ENCODE data around the gene TRPC4AP.

- TF ChIP-seq ZNF8 (CRISPR knock-in tag; IDR thresholded peaks at IDR 0.05) (no peak), ZFP3 (CRISPR knock-in tag; IDR thresholded peaks at IDR 0.05) (no peak), ARNTL (CRISPR knock-in tag; IDR thresholded peaks at IDR 0.05; ENCODE audit: borderline replicate concordance, low read depth) (no peak), PATZ1 (CRISPR knock-in tag; IDR thresholded peaks at IDR 0.05; ENCODE audit: borderline replicate concordance) (no peak), ZNF70 (CRISPR knock-in tag; IDR thresholded peaks at IDR 0.05) (no peak), TCF4 (CRISPR knock-in tag; IDR thresholded peaks at IDR 0.05; ENCODE audit: borderline replicate concordance) (no peak), POU6F1 (CRISPR knock-in tag; IDR thresholded peaks at IDR 0.05; ENCODE audit: borderline replicate concordance, low read depth) (no peak), RARB (CRISPR knock-in tag; IDR thresholded peaks at IDR 0.05) (no peak), CREB5 (CRISPR knock-in tag; IDR thresholded peaks at IDR 0.05; ENCODE audit: low read depth) (no peak), GLIS3 (CRISPR knock-in tag; IDR thresholded peaks at IDR 0.05) (no peak)
Observed at GRCh38 chr20:34984756-34985261, 107.8 kb downstream of the TRPC4AP start.
